GM23248 (cell line): ENCODE results near the gene ASPHD1. TPM values are rescaled to one million over a fixed set of nuclear protein-coding genes. Genes with fewer than 3 reads are reported as not detected.

Experiments
- DNase-seq: peaks from one replicate; pipeline ENCODE4 v3.0.0-alpha.2; 2015
- H2AFZ ChIP-seq: fragments of 200-600 bp; sonication (generic); 2 replicates; pipeline ENCODE4 v1.6.1; 2016; ENCODE audit warnings: antibody characterized with exemption
- H3F3A ChIP-seq: fragments of 200-600 bp; sonication (generic); 2 replicates; pipeline ENCODE4 v1.6.1; 2016; ENCODE audit warnings: mild to moderate bottlenecking, antibody characterized with exemption, mixed run types; ENCODE audit not compliant: insufficient read depth
- H3K27ac ChIP-seq: fragments of 200-600 bp; sonication (generic); 2 replicates; pipeline ENCODE4 v1.5.1; 2016; ENCODE audit warnings: mild to moderate bottlenecking
- H3K27me3 ChIP-seq: fragments of 200-600 bp; sonication (generic); replicated peaks from 2 replicates; pipeline ENCODE4 v1.6.1; 2016; ENCODE audit warnings: mild to moderate bottlenecking; ENCODE audit not compliant: insufficient read depth
- H3K36me3 ChIP-seq: fragments of 200-600 bp; sonication (generic); 2 replicates; pipeline ENCODE4 v1.6.1; 2016; ENCODE audit warnings: low read depth, mild to moderate bottlenecking
- H3K4me1 ChIP-seq: fragments of 200-600 bp; sonication (generic); 2 replicates; pipeline ENCODE4 v1.6.1; 2016; ENCODE audit warnings: mild to moderate bottlenecking; ENCODE audit not compliant: insufficient read depth
- H3K4me2 ChIP-seq: fragments of 200-600 bp; sonication (generic); one replicate; pipeline ENCODE4 v1.6.1; 2016; ENCODE audit warnings: mild to moderate bottlenecking; ENCODE audit not compliant: unreplicated experiment
- H3K4me3 ChIP-seq: fragments of 200-600 bp; sonication (generic); 2 replicates; pipeline ENCODE4 v1.5.1; 2016; ENCODE audit warnings: mild to moderate bottlenecking
- H3K79me2 ChIP-seq: fragments of 200-600 bp; sonication (generic); 2 replicates; pipeline ENCODE4 v1.6.1; 2016; ENCODE audit warnings: mild to moderate bottlenecking; ENCODE audit not compliant: insufficient read depth
- H3K9ac ChIP-seq: fragments of 200-600 bp; sonication (generic); 2 replicates; pipeline ENCODE4 v1.6.1; 2016; ENCODE audit warnings: mild to moderate bottlenecking
- H3K9me2 ChIP-seq: fragments of 200-600 bp; sonication (generic); 2 replicates; pipeline ENCODE4 v1.6.1; 2016; ENCODE audit warnings: mixed run types, mild to moderate bottlenecking, moderate library complexity; ENCODE audit not compliant: insufficient read depth
- H3K9me3 ChIP-seq: fragments of 200-600 bp; sonication (generic); one replicate; pipeline ENCODE4 v1.6.1; 2017; ENCODE audit warnings: low read depth
- H4K20me1 ChIP-seq: fragments of 200-600 bp; sonication (generic); 2 replicates; pipeline ENCODE4 v1.6.0; 2016; ENCODE audit not compliant: insufficient read depth
- EZH2 ChIP-seq: fragments of 200-600 bp; sonication (generic); IDR thresholded peaks from 2 replicates; pipeline ENCODE4 v1.6.1; 2018; ENCODE audit warnings: antibody characterized with exemption, mild to moderate bottlenecking; ENCODE audit not compliant: insufficient read depth, poor library complexity, severe bottlenecking
- EZH2phosphoT487 ChIP-seq: fragments of 200-600 bp; sonication (generic); IDR thresholded peaks from 2 replicates; pipeline ENCODE4 v1.6.1; 2018; ENCODE audit warnings: antibody characterized with exemption, moderate library complexity, mild to moderate bottlenecking, low read depth; ENCODE audit not compliant: insufficient read depth
- WGBS, 2 experiments: methylation state at CpG; one replicate each; pipeline ENCODE4 v1.1.6; 2015 to 2017; ENCODE audit warnings: low lambda C conversion rate in 2 of 2, low coverage in 1 of 2; ENCODE audit errors: missing lambda C conversion rate in 2 of 2; 5-methylcytosine and 5-hydroxymethylcytosine counted together
- in situ Hi-C: fragments of 300-500 bp; cut with MboI; formaldehyde crosslinking; loops from 2 replicates; pipeline ENCODE4 v1.15.0; 2020
- polyA plus RNA-seq: library from polyadenylated mRNA; unstranded; fragments of >200 nt; fragmentation: Nextera tagmentation; extraction: Ambion mirVana; gene quantifications from 2 replicates; pipeline ENCODE4 v1.2.1, GENCODE V29; 2016
- total RNA-seq: library from RNA; depleted of rRNA; stranded (reverse); fragments of >200 nt; shearing (Covaris generic); gene quantifications from 2 replicates; pipeline ENCODE4 v1.2.3, GENCODE V29; 2014

ASPHD1 gene
- total and polyA plus RNA-seq, 2 experiments from 2014 or later: 6.9 to 19.3 TPM

GRCh38 chr16:29896841-29897240 is 3.4 kb upstream of the ASPHD1 start:
- 42 to 52% methylated on average over 2 to 14 of the region's 15 CpGs for WGBS, 2 experiments
- H3K4me3 ChIP-seq: no peak overlapping the region
- H3K4me2 ChIP-seq: no peak overlapping the region
- H3K4me1 ChIP-seq: peaks cover 5% of the 10 kb centered on the region; the same call in 1 of the 2 replicates
- in situ Hi-C loops: no loop called here
- TF ChIP-seq EZH2 (no peak), EZH2phosphoT487 (no peak)
- H2AFZ ChIP-seq: no peak overlapping the region
- H3K9ac ChIP-seq: no peak overlapping the region
- no peak overlapping the region for H3K27ac ChIP-seq
- no peaks in the 10 kb centered on the region for H3K27me3 ChIP-seq
- H3F3A ChIP-seq: no peaks in the 10 kb centered on the region
- no peaks in the 10 kb centered on the region for H3K9me2 ChIP-seq
- H3K9me3 ChIP-seq: no peaks in the 10 kb centered on the region
- no peak for DNase-seq
- peaks cover 8% of the 10 kb centered on the region for H3K79me2 ChIP-seq
- no peaks in the 10 kb centered on the region for H4K20me1 ChIP-seq
- H3K36me3 ChIP-seq: no peaks in the 10 kb centered on the region

GRCh38 chr16:29897333-29897732 is 3.0 kb upstream of the ASPHD1 start:
- no peak overlapping the region for H3K27ac ChIP-seq
- H3K79me2 ChIP-seq: peaks cover 13% of the 10 kb centered on the region
- no peaks in the 10 kb centered on the region for H4K20me1 ChIP-seq
- peaks cover 9% of the 10 kb centered on the region for H3K4me1 ChIP-seq
- TF ChIP-seq EZH2phosphoT487 (no peak), EZH2 (no peak)
- H3K4me2 ChIP-seq: no peak overlapping the region
- 77 to 80% methylated on average over 4 of the region's 4 CpGs for WGBS, 2 experiments
- no peaks in the 10 kb centered on the region for H3K9me2 ChIP-seq
- H3K9me3 ChIP-seq: no peaks in the 10 kb centered on the region
- no peak overlapping the region for H2AFZ ChIP-seq
- H3K9ac ChIP-seq: no peak overlapping the region
- H3K27me3 ChIP-seq: no peaks in the 10 kb centered on the region
- no peaks in the 10 kb centered on the region for H3F3A ChIP-seq
- no peak for DNase-seq
- H3K36me3 ChIP-seq: no peaks in the 10 kb centered on the region
- in situ Hi-C loops: no loop called here
- no peak overlapping the region for H3K4me3 ChIP-seq

GRCh38 chr16:29898135-29898803 is 2.0 kb upstream of the ASPHD1 start:
- peak overlapping the region; percentile 58 for H3K4me2 ChIP-seq

GRCh38 chr16:29898804-29899515 is 1.3 kb upstream of the ASPHD1 start:
- no peaks in the 10 kb centered on the region for H3F3A ChIP-seq
- no peaks in the 10 kb centered on the region for H3K9me2 ChIP-seq
- H2AFZ ChIP-seq: peak overlapping the region; percentile 82
- H3K79me2 ChIP-seq: peaks cover 30% of the 10 kb centered on the region
- H3K4me3 ChIP-seq: peak overlapping the region; percentile 82
- no peaks in the 10 kb centered on the region for H3K36me3 ChIP-seq
- H3K4me2 ChIP-seq: peak overlapping the region; percentile 58
- in situ Hi-C loops: no loop called here
- TF ChIP-seq EZH2 (no peak), EZH2phosphoT487 (no peak)
- peak overlapping the region; percentile 79 for H3K9ac ChIP-seq
- 3% methylated on average over 14 to 25 of the region's 25 CpGs for WGBS, 2 experiments
- H3K9me3 ChIP-seq: no peaks in the 10 kb centered on the region
- H3K4me1 ChIP-seq: peaks cover 9% of the 10 kb centered on the region
- H3K27ac ChIP-seq: peak overlapping the region; percentile 81
- H3K27me3 ChIP-seq: no peaks in the 10 kb centered on the region
- no peaks in the 10 kb centered on the region for H4K20me1 ChIP-seq
- peak; percentile 67 for DNase-seq

More at GRCh38 chr16:29898135-29898803, 2.0 kb upstream of the ASPHD1 start:
- H3K4me3 ChIP-seq: peak overlapping the region; percentile 82
- no peak for TF ChIP-seq EZH2phosphoT487
- TF ChIP-seq EZH2: no peak
- no peak for DNase-seq
- H3K79me2 ChIP-seq: peaks cover 23% of the 10 kb centered on the region
- peak overlapping the region; percentile 82 for H2AFZ ChIP-seq
- no peaks in the 10 kb centered on the region for H3K9me2 ChIP-seq
- H3F3A ChIP-seq: no peaks in the 10 kb centered on the region
- no peaks in the 10 kb centered on the region for H4K20me1 ChIP-seq
- no peaks in the 10 kb centered on the region for H3K36me3 ChIP-seq
- in situ Hi-C loops: no loop called here
- H3K4me1 ChIP-seq: peaks cover 9% of the 10 kb centered on the region
- 4 to 6% methylated on average over 9 of the region's 9 CpGs for WGBS, 2 experiments
- H3K27ac ChIP-seq: no peak overlapping the region
- no peaks in the 10 kb centered on the region for H3K27me3 ChIP-seq
- H3K9me3 ChIP-seq: no peaks in the 10 kb centered on the region
- peak overlapping the region; percentile 79 for H3K9ac ChIP-seq
